ENCODE results near the gene GFPT2.

GFPT2 gene

DNA sequence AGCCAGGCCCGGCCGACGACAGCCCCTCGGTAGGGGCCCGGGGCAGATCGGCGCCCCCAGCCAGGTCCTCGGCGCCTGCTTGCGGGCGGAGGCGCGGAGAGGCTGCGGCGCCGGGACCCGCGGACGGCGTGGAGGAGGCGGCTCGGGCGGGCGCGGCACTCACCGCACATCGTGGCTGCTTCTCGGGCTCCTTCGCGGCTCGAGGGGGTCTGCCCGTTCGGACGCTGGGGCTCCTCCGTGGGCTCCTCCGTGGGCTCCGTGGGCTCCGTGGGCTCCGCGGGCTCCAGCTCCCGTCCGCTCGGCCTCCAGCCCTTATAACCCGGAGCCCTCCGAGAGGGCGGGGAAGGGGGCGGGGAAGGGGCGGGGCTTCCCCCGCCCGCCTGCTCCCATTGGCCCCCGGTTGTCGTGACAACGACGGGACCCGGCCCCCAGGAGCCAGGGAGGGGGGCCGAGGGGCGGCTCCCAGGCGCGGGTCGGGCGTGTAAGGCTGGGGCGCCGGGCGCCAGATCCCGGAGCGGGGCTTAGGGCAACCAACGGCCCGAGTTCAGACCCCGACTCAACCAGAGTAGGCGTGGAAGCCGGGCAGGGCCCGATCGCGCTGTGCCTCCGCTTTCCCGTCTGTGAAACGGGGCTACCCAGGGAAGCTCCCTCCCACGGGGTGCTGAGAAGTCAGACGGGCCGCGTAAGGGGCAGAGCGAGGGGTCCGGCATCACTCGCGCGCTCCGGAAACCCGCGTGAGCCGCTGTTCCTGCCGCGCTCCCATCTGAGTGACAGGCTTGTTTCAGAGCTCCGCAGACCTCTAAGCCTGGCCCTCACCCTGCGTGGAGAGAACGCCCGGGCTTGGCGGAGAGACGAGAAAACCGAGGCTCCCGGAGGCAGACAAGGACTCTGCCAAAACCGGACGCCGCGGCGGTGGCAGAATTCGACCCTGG is at the start of gene GFPT2:
GFPT2 (minus strand) TSS at position 289 of the 932 bp plus-strand sequence; CDS start at position 170, 119 bp downstream.
- peak in 1 of 2 experiments; percentile 54 for DNase-seq

DNA sequence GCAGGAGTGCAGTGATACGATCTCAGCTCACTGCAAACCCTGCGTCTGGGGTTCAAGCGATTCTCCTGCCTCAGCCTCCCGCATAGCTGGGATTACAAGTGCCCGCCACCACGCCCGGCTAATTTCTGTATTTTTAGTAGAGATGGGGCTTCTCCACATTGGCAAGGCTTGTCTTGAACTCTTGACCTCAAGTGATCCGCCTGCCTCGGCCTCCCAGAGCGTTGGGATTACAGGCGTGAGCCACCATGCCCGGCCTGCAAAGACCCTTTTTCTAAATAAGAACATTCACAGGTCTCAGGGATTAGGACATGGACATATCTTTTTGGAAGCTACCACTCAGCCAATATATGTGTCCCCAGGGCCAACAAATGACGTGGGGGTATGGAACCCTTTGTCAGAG is 49.6 kb upstream of the GFPT2 start:
- DNase-seq = no peak

DNA sequence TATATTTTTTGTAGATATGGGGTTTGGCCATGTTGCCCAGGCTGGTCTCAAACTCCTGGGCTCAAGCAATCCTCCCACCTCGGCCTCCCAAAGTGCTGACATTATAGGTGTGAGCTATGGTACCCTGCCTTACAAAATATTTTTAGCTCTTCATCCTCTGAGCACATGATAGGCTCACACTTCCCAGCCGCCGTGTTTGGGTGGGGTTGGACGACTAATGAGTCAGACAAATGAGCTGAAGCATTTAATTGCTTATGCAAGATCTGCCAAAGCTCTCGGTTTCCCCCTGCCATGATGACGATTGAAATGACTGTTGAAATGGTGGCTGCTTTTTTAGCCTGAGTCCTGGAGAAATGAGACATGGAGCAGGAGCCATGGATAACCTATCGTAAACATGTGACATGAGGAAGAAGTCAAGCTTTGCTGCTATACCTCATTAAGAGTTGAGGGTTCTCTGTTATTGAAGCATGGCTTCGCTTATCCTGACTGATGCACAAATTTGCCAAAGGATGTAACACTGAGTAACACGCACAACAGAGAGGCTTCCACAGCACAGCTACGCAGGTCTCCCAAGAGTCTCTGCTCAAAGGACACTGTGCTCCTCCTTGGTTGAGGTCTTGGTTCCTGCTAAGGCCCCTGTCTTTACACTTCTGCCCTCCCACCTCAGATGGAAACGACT is 48.2 kb upstream of the GFPT2 start:
- DNase-seq = no peak

DNA sequence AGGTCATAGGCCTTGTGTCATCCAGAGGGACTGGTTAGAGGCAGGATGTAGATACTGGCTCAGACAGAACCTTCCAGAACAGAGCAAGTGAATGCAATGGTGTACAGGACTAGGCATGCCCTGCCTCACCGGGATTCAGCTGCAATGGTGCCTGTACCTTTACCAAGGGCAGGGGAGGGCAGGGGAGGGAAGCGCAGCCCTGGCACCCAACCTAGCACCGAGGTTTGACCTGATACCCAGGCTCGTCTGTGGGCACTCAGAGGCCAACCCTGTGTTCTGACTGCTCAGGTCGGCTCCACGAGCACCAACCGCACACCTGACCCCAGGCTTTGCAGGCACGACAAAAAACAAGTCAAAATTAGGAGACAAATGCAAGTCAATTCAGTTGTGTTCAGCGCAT is 47.3 kb upstream of the GFPT2 start:
- no peak for DNase-seq

DNA sequence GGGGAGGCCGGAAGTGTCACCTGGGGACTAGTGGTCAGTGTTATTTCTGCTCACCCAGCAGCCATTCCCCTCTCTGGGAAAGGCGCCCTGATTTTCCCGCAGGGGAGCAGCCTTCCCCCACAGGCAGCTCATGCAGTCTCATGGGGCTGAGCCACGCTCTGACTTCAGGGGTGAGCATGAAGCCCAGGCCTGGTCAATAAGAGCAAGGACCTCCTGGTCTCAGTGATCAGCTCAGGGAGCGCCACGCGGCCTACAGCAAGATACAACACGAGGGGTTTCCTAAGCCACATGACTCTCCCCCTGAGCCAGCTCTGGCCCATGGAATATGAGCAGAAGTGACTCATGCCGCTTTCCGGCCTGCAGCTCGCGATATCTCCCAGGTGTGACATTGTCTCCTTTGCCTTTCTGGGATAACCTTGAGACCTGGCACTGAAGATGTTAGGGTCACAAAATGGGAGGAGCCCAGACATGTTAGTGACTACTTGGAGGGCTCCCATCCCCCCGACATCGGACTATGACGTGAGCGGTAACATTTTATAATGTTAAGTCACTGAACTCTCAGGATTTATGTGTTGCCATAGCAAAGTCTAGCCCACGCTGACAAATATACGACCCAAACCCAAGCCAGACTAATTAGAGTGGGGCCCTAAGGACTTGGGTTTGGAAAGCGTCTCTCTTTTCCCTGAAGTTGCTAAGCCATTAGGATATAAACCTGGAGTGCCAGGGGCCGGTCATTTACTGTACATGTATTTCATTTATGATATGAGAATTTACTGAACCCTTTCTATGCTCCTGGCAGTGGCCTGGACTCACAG is 46.5 kb upstream of the GFPT2 start:
- DNase-seq = no peak

DNA sequence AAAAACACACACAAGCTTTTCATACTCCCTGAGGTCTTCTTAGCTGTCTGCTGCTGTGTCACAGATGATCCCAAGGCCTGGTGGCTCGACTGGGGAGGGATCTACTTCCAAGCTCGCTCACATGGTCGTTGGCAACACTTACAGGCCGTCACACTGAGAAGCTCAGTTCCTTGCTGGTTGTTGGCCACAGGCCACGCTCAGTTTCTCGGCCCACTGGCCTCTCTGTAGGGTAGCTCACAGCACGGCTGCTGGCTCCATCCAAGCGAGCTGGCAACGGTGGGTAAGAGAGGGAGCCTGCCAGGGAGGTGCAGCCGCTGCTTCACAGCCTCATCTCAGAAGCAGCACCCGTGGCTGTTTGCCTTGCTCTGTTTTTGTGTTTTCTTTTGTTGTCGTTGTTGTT is 43.8 kb upstream of the GFPT2 start:
- DNase-seq = peak; percentile 11 to 63

DNA sequence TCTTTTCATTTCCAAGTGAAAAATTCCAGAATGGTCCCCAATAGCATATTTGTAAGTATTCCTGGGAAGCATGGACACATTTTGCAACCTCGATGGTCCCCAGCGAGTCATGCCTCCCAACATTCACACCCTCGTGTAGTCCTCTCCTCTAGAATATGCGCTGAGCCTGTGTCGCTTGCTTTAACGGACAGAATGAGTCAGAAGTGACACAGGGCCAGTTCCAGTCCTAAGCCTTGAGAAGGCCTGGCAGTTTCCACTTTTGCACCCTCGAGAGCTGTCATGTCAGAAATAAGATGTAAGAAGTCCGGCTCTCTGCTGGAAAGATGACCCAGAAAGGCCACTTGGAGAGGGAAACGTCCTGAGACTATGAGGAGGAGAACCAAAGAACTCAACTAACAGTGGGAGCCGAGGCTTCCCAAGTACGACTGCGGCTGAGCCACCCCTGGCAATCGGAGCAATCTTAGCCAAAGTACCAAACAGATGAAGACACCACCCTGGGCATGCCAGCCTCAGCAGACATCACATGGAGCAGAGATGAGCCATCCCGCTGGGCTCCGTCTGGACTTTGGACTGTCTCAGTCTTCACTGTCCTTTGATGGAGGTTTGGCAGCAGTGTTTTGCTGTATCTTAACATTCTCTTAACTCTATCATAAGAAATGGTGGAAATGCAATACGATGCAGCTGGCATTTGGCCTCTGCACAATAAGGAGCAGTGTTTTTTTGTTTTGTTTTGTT is 42.6 kb upstream of the GFPT2 start:
- no peak for DNase-seq

DNA sequence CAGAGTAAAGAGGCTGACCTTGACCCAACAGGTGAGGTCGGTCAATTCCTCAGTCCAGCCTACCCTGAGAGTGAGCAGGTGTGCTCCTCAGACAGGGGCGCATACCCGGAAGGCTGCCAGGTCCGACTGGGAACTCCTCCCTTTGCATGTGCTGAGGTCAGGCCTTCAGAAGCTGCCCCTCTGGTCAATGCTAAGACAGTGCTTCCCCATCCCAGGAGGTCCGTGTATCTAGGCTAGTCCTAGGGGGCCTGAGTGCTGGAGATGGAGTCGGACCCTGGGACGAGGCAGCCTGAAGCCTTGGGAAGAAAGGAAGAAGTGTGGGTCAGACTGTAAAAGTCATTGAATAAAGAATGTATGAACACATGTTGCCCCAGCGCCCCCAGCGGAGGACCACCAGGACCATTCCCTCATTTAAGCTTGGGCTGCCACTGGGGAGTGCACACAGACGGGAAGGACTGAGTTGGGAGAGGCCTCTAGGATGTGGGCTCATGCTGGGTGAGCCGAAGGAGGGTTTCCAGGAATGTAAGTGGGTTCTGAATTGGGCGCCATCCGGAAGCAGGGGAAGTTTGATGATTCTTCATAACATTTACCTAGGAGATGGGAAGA is 41.0 kb upstream of the GFPT2 start:
- no peak for DNase-seq

DNA sequence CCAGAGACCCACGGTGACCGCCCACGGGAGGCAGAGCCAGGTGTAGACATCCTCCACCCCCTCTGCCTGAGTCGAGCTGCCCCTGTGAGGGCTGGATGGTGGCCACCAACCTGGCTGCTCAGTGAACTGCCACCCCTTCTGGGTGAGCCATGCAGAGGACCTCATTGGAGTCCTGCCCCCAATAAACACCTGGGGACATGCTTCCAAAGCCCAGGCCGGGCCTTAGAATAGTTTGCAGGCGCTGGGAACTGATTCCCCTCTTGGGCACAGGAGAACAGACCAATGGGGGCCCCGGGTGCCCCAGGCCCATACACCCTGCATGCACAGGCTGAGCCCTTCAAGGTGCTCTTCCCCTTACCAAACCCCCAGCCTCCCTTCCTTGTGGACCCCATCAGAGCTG is 38.1 kb upstream of the GFPT2 start:
- no peak for DNase-seq

DNA sequence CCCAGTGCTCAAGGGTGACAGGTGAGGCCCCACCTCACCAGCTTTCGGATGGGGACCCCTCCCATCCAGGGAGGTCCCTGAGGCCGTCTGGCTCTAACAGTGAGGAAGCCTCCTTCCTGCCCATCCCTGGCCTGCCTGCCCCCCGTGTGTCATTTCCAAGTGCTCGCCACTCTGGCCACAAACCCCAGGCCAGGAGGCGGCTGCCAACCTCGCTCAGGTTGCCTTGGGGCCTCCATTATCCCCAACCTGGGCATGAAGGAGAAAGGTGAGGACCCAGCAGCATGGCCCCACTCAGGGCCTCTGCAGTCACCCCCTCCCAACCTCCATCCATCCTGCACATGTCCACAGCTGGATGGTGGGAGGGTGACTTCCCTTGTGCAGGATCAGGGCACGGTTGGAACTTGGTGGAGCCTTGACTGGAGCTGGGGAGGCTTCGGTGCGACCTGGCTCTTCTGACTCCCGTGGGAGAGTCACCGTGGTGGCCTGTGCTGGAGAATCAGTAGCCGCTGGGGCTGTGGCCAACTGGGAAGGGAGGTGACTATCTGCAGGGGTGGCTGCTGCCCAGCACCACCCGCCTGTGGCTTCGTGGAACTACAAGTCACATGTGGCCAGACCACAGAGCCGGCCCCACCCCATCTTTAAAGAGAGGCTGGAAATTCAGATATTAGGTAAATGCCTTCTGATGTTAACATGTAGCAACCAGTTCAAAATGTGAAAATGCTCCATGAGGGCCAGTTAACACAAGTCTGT is 37.5 kb upstream of the GFPT2 start:
- no peak for DNase-seq

DNA sequence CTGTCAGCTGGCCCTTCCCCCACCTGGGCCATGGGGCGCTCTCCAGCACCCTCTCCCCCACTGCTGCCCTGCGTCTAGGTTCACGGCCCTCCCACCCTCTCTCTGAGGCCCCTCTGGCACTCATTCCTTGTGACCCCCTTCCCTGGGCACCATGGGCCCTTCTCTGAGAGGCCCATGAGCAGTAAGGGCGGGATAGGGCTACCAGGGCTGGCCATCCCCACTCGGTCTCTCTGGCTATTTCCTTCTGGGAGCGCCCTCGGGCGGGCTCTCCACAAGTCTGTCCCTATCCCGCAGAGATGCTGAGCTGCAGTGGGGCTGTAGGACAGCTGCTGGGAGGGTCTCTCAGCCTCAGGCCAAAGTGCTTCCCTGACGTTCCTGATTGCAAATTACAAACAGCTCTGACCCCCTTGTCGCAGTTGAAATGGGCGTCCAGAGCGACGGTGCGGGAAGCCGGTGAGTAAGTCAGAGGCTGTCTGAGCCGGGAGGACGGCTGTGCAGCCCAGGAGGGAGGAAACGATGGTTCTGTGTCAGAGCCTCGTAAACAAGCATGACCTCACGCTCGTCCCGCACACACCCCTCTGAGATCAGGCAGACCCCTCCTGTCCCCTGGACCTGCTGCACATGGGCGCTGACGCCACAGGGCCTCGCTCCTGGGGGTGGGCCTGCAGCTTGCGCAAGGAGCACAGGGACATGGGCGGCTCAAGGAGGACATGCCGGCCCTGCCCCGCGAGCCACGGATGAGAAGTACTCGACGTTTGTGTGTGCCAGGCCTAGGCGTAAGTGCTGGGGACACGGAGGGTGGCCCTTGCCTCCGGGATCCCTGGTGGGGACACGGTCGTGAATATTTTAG is 36.3 kb upstream of the GFPT2 start:
- DNase-seq = no peak

DNA sequence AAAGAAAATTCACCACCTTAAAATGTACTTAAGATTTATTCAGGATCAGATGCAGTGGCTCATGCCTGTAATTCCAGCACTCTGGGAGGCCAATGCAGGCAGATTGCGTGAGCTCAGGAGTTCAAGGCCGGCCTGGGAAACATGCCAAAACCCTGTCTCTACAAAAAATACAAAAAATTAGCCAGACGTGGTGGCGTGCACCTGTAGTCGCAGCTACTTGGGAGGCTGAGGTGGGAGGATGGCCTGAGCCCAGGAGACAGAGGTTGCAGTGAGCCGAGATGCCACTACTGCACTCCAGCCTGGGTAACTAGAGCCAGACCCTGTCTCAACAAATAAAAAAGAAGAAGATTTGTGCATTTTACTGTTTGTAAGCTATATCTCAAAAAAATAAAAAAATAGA is 34.7 kb upstream of the GFPT2 start:
- DNase-seq = no peak

DNA sequence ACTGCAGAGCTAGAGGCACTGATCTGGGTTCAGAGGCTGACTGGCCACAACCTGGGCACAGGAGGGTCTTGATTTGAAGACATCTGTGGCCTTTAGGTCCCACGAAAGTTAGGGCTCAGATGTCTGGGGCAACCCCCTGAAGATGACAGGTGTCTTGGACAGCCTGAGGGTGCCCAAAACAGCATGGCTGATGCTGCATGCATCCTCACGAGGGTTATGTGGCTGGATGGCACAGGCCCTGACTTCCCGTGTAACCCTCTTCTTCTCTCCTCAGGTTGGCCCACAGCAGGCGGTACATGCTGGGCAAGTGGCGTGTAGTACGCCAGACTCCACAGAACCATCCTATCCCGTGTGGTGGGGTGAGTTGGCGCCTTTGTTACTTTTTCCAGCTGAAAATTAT is 29.8 kb upstream of the GFPT2 start:
- no peak for DNase-seq

DNA sequence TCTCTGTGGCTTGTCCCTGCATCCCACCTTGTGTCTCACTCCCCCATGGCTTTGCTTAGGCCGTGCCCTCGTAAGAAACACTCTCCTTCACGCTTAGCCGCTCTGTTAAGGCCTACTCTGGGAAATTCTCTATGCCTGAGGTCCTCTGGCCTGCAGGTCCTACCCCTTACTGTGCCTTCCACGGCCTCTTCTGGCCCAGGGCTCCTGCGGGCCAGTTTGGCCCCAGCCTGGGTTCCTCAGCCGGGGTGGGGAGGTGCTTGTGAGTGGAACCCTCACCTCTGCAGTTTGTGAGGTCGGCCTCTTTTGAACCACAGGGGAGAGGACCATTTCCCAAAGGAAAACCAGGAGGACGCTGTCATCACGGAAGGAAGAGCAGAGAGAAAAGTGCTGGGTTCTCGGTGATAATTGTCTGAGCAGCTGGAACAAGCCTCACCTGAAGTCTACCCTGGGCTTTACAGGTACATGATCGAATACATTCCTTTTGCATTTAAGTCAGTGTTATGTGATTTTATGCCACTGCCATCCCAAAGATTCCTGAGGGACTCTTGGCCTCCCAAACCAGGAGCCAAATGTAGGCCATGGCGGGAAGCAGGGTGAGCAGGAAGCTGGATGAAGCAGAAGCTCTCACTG is 28.8 kb upstream of the GFPT2 start:
- no peak for DNase-seq

DNA sequence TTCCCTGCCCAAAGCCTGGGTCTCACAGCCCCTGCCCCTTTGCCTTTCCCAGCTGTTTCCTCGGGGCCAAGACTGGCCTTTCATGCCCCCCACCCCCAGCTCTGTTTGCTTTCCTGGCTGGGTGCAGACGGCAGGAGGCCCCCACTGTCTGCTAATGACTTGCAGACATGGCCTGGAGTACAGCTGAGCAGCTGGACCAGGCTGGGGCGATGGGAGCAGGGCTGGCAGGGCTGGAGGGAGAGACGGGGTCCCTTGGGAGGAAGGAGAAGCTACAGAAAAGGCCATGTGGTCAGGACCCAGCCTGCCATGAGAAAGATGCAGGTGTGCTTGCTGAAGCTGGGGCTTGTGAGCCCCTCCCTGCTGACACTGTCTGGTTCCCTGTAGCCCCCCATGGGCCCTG is 28.3 kb upstream of the GFPT2 start:
- DNase-seq = no peak

DNA sequence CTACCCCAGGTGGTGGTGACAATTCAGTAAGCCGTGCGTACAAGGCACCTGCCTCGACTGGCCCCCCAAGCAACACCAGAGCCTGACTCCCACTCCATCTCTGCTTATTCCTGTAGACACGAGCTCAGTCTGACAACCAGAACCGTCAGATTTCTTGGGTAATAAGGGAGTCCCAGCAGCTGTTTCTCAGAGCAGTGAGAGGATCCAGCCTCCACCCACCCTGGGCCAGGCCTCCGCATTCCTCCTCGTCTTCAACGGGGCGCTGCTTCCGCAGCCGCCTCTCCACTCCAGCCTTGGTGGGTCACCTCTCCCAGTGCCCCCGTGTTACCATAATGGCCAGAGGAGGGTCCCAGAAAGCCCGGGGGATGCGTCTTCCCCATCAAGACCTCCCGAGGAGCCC is 27.7 kb upstream of the GFPT2 start:
- DNase-seq = no peak

DNA sequence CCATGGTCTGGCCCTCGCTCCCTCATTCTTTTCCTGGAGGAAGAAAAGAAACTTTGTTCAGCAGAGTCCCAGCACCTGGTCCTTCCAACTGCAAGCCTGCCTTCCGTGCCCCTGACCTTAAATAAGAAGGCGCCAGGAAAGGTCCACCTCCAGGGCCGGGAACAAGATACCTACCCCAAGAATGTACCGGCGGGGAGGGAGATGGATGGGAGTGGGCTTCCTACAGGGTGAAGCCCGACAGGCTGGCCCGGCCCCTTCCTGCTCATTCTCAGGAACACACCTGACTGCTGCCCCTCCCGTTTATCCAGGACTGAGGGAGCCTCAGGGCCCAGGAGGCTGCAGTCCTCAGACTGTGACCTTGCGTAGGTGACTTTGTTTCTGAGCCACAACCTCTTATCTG is 27.3 kb upstream of the GFPT2 start:
- no peak for DNase-seq

DNA sequence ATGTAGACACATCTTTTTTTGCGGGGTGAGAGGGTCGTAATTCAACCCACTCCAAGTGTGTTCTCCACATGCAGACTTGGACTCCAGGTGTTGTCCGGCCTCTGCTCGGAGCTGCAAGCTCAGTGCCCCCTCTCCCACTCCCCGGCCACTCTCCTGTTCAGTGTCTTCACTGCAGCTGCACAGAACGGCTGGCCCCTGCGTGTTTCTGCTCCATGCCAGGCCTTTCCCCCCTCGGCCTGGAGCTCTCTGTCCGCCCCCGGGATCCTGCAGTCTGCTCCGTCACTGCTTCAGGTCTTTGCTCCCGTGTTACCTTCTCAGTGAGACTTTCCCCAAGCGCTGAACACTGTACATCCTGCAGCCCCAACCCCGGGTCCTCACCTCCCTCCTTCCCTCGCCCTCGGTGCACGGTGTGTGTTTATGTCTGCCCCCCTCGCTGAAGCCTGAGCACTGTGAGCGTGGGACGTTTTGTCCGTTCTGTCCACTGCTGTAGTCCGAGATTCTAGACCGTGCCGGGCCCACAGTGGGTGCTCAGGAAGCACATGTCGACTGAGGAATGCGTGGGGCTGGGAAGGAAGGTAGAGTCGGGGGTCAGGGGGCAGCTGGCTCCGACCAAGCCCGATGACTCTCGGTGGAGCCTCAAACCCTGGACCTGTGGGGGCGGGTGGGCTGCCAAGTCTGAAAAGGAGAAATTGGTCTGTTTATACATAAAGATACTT is 26.4 kb upstream of the GFPT2 start:
- DNase-seq = no peak
